Measurements from ENCODE around the gene ANKS1B. TPM values are rescaled to one million over a fixed set of nuclear protein-coding genes. Genes with fewer than 3 reads are reported as not detected.
A peak's percentile ranks its signal among the peaks of the same experiment; 100 is the strongest.

ANKS1B gene
- total RNA-seq, 2 donors from 2014 or later: not detected

GRCh38 chr12:99068993-99069747 lies 915.6 kb downstream of the ANKS1B start:
- no peaks in the 10 kb centered on the region for H3K9me3 Mint-ChIP-seq
- no peaks in the 10 kb centered on the region for H3K4me1 Mint-ChIP-seq (ENCODE audit: low read depth in 2 of 2)
- ATAC-seq (no peak), DNase-seq (ENCODE audit: low spot score) (no peak)
- no peaks in the 10 kb centered on the region for H3K36me3 Mint-ChIP-seq
- no peaks in the 10 kb centered on the region for H3K27me3 Mint-ChIP-seq
- H3K4me3 Mint-ChIP-seq: no peak overlapping the region
- H3K27ac Mint-ChIP-seq: no peak overlapping the region

- ATAC-seq (no peak), DNase-seq (ENCODE audit: low spot score) (no peak)
- Mint-ChIP-seq H3K9me3 (no peaks in the 10 kb centered on the region), H3K4me3 (no peak overlapping the region), H3K27ac (no peak overlapping the region), H3K36me3 (no peaks in the 10 kb centered on the region), H3K4me1 (ENCODE audit: low read depth in 2 of 2) (no peaks in the 10 kb centered on the region), H3K27me3 (no peaks in the 10 kb centered on the region)
These were observed 917.5 kb downstream of the ANKS1B start for GRCh38 chr12:99067171-99067785.

GRCh38 chr12:99066726-99067125 lies 918.0 kb downstream of the ANKS1B start:
- Mint-ChIP-seq H3K27me3 (no peaks in the 10 kb centered on the region), H3K27ac (no peak overlapping the region), H3K36me3 (no peaks in the 10 kb centered on the region), H3K4me3 (no peak overlapping the region), H3K4me1 (ENCODE audit: low read depth in 2 of 2) (no peaks in the 10 kb centered on the region), H3K9me3 (no peaks in the 10 kb centered on the region)
- DNase-seq (ENCODE audit: low spot score) (no peak), ATAC-seq (no peak)

GRCh38 chr12:99063182-99063581 lies 921.6 kb downstream of the ANKS1B start:
- no peaks in the 10 kb centered on the region for H3K36me3 Mint-ChIP-seq
- no peak for DNase-seq (ENCODE audit: low spot score)
- ATAC-seq: no peak
- no peak overlapping the region for H3K27ac Mint-ChIP-seq
- H3K9me3 Mint-ChIP-seq: no peaks in the 10 kb centered on the region
- no peaks in the 10 kb centered on the region for H3K27me3 Mint-ChIP-seq
- H3K4me1 Mint-ChIP-seq (ENCODE audit: low read depth in 2 of 2): no peaks in the 10 kb centered on the region
- no peak overlapping the region for H3K4me3 Mint-ChIP-seq

- no peak for ATAC-seq
- no peaks in the 10 kb centered on the region for H3K9me3 Mint-ChIP-seq
- H3K4me3 Mint-ChIP-seq: no peak overlapping the region
- no peaks in the 10 kb centered on the region for H3K4me1 Mint-ChIP-seq (ENCODE audit: low read depth in 2 of 2)
- H3K36me3 Mint-ChIP-seq: no peaks in the 10 kb centered on the region
- no peak overlapping the region for H3K27ac Mint-ChIP-seq
- no peaks in the 10 kb centered on the region for H3K27me3 Mint-ChIP-seq
- no peak for DNase-seq (ENCODE audit: low spot score)
These were observed 924.8 kb downstream of the ANKS1B start for GRCh38 chr12:99059824-99060511.

GRCh38 chr12:99057670-99058069 lies 927.1 kb downstream of the ANKS1B start:
- Mint-ChIP-seq H3K36me3 (no peaks in the 10 kb centered on the region), H3K27me3 (no peaks in the 10 kb centered on the region), H3K27ac (no peak overlapping the region), H3K4me3 (no peak overlapping the region), H3K4me1 (ENCODE audit: low read depth in 2 of 2) (no peaks in the 10 kb centered on the region), H3K9me3 (no peaks in the 10 kb centered on the region)
- ATAC-seq (no peak), DNase-seq (ENCODE audit: low spot score) (no peak)

GRCh38 chr12:99056186-99056585 lies 928.5 kb downstream of the ANKS1B start:
- Mint-ChIP-seq H3K4me3 (no peak overlapping the region), H3K4me1 (ENCODE audit: low read depth in 2 of 2) (no peaks in the 10 kb centered on the region), H3K36me3 (no peaks in the 10 kb centered on the region), H3K9me3 (no peaks in the 10 kb centered on the region), H3K27me3 (no peaks in the 10 kb centered on the region), H3K27ac (no peak overlapping the region)
- no peak for DNase-seq (ENCODE audit: low spot score)
- no peak for ATAC-seq

- no peak overlapping the region for H3K27ac Mint-ChIP-seq
- H3K9me3 Mint-ChIP-seq: no peaks in the 10 kb centered on the region
- no peak for DNase-seq (ENCODE audit: low spot score)
- no peak overlapping the region for H3K4me3 Mint-ChIP-seq
- no peaks in the 10 kb centered on the region for H3K27me3 Mint-ChIP-seq
- ATAC-seq: no peak
- H3K36me3 Mint-ChIP-seq: no peaks in the 10 kb centered on the region
- H3K4me1 Mint-ChIP-seq (ENCODE audit: low read depth in 2 of 2): no peaks in the 10 kb centered on the region
These were observed 929.4 kb downstream of the ANKS1B start for GRCh38 chr12:99055299-99055698.

GRCh38 chr12:99054601-99055128 lies 930.1 kb downstream of the ANKS1B start:
- Mint-ChIP-seq H3K4me3 (no peak overlapping the region), H3K36me3 (no peaks in the 10 kb centered on the region), H3K27me3 (peaks cover 0 to 2% of the 10 kb centered on the region in 2 donors), H3K27ac (no peak overlapping the region), H3K9me3 (peaks cover 2% of the 10 kb centered on the region), H3K4me1 (ENCODE audit: low read depth in 2 of 2) (no peaks in the 10 kb centered on the region)
- no peak for ATAC-seq
- DNase-seq (ENCODE audit: low spot score): no peak

GRCh38 chr12:99053616-99054362 lies 930.9 kb downstream of the ANKS1B start:
- Mint-ChIP-seq H3K27me3 (peaks cover 0 to 2% of the 10 kb centered on the region in 2 donors), H3K9me3 (peaks cover 2% of the 10 kb centered on the region), H3K36me3 (no peaks in the 10 kb centered on the region), H3K27ac (no peak overlapping the region), H3K4me3 (no peak overlapping the region), H3K4me1 (ENCODE audit: low read depth in 2 of 2) (no peaks in the 10 kb centered on the region)
- no peak for DNase-seq (ENCODE audit: low spot score)
- no peak for ATAC-seq

GRCh38 chr12:99049774-99050173 lies 935.0 kb downstream of the ANKS1B start:
- H3K36me3 Mint-ChIP-seq: no peaks in the 10 kb centered on the region
- no peak overlapping the region for H3K27ac Mint-ChIP-seq
- ATAC-seq (no peak), DNase-seq (ENCODE audit: low spot score) (no peak)
- peaks cover 6% of the 10 kb centered on the region for H3K9me3 Mint-ChIP-seq
- H3K27me3 Mint-ChIP-seq: peaks cover 0 to 2% of the 10 kb centered on the region in 2 donors
- H3K4me3 Mint-ChIP-seq: no peak overlapping the region
- no peaks in the 10 kb centered on the region for H3K4me1 Mint-ChIP-seq (ENCODE audit: low read depth in 2 of 2)

GRCh38 chr12:99045158-99045557 lies 939.6 kb downstream of the ANKS1B start:
- ATAC-seq (no peak), DNase-seq (ENCODE audit: low spot score) (no peak)
- Mint-ChIP-seq H3K27ac (no peak overlapping the region), H3K27me3 (peaks cover 6 to 8% of the 10 kb centered on the region in 2 donors), H3K36me3 (no peaks in the 10 kb centered on the region), H3K4me1 (ENCODE audit: low read depth in 2 of 2) (no peaks in the 10 kb centered on the region), H3K4me3 (no peak overlapping the region), H3K9me3 (peaks cover 6% of the 10 kb centered on the region)

- no peak overlapping the region for H3K27ac Mint-ChIP-seq
- DNase-seq (ENCODE audit: low spot score) (peak; percentile 62), ATAC-seq (no peak)
- H3K27me3 Mint-ChIP-seq: peaks cover 6% of the 10 kb centered on the region in 2 donors
- H3K36me3 Mint-ChIP-seq: no peaks in the 10 kb centered on the region
- no peaks in the 10 kb centered on the region for H3K4me1 Mint-ChIP-seq (ENCODE audit: low read depth in 2 of 2)
- H3K9me3 Mint-ChIP-seq: peaks cover 3% of the 10 kb centered on the region
- no peak overlapping the region for H3K4me3 Mint-ChIP-seq
These were observed 941.3 kb downstream of the ANKS1B start for GRCh38 chr12:99043319-99043914.

All from natural killer cell treated with Interleukin-12 subunit alpha and Interleukin-12 subunit beta and Interleukin-15 and Interleukin-18, amount 100 ng/mL, for 72 hours (primary cell).